ENCODE data around the gene PGBD2. TPM values are rescaled to one million over a fixed set of nuclear protein-coding genes. Genes with fewer than 3 reads are reported as not detected.
A peak's percentile ranks its signal among the peaks of the same experiment; 100 is the strongest.

Gene PGBD2
- total RNA-seq, 2 donors from 2014 or later, result 6.3 to 7.5 TPM

DNA sequence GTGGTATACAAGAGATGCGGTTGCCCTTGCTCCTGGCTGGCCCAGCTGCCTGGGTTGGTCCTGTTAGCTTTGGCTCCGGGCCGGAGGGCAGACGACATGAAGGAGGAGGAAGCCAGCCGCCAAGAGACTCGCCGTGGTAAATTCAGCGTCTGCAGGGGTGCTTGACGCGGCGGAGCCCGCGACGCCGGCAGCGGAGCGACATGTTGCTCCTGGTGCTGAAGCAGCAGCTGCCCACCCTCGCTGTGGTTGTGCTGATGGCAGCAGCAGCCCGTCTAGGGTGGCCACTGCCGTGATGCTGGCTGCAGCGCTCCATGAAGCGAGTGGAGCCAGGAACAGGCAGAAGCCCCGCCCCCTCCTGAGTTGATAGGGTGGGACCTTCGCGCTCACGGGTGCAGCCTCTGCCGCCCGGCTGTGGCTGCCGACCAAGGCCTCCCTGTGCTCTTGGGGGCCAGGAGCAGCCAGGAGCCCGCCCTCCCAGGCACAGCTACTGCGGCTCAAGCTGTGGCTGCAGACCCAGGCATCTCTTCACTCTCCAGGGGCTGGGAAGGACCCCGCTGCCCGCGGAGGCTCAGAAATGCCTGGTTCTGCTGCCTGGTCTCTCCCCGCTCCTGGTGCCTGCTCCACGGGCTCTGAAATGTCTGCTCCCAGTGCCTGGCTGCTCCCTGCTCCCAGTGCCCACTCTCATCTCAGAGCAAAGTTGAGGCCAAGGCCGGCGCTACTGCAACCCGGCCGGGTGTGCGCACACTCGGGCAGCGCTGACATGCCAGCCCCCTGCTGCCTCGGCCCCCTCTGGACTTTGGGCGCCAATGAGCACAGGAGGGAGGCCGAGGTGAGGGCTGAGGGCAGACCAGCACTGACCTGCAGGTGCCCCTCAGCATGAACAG, 42.8 kb upstream of the PGBD2 start:
- Histone ChIP-seq H3K36me3 (replicated peaks in 1 of 2; ENCODE audit: insufficient read depth in 1 of 2, low read depth in 2 of 2) (no peaks in the 10 kb centered on the region), H3K27ac (peak overlapping the region; percentile 37 to 81 (median 63)), H3K4me1 (peaks cover 24% of the 10 kb centered on the region), H3K4me3 (peak overlapping the region in 1 of 2 donors; percentile 17), H3K27me3 (no peaks in the 10 kb centered on the region), H3K9me3 (no peaks in the 10 kb centered on the region)
- TF ChIP-seq, protein P1, sequence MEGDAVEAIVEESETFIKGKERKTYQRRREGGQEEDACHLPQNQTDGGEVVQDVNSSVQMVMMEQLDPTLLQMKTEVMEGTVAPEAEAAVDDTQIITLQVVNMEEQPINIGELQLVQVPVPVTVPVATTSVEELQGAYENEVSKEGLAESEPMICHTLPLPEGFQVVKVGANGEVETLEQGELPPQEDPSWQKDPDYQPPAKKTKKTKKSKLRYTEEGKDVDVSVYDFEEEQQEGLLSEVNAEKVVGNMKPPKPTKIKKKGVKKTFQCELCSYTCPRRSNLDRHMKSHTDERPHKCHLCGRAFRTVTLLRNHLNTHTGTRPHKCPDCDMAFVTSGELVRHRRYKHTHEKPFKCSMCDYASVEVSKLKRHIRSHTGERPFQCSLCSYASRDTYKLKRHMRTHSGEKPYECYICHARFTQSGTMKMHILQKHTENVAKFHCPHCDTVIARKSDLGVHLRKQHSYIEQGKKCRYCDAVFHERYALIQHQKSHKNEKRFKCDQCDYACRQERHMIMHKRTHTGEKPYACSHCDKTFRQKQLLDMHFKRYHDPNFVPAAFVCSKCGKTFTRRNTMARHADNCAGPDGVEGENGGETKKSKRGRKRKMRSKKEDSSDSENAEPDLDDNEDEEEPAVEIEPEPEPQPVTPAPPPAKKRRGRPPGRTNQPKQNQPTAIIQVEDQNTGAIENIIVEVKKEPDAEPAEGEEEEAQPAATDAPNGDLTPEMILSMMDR (IDR thresholded peaks at IDR 0.05), result no peak
- peak; percentile 44 to 74 (median 68) for TF ChIP-seq POLR2A (IDR thresholded peaks at IDR 0.05)
- WGBS, 2 donors, result 9 to 10% methylated on average over 28 to 43 of the region's 46 CpGs
- ATAC-seq (peak; percentile 69), DNase-seq (peak; percentile 86 to 93 (median 90))
- intact Hi-C loops (cut with DNase I), result no loop called here

DNA sequence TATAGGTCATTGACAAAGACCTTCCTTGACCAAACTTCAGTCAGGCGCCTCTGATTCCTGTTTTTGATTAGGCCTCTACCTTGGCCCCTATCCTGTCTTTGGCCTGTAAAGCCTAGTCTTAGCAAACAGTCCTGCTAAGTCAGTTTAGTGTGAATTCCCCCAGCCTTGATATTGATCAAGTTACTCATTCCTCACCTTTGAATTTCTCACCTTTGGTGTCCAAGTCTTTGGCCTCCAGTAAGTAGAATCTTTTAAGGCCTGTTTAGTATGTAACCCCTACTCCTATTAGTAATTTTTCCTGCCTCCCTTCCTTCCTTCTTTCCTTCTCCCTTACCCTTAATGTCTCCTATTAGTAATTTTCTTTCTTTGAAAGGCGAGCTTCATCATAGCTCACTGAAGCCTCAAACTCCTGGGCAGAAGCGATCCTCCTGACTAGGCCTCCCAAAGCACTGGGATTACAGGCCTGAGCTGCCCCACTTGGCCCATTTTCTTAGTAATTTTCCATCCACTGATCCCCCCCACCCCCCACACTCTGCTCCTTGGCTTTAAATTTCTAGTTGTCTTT, 34.1 kb upstream of the PGBD2 start:
- WGBS, 2 donors, result 88 to 97% methylated on average over 3 of the region's 3 CpGs
- intact Hi-C loops (cut with DNase I), result no loop called here
- H3K36me3 ChIP-seq (replicated peaks in 1 of 2; ENCODE audit: insufficient read depth in 1 of 2, low read depth in 2 of 2), result no peaks in the 10 kb centered on the region
- H3K9me3 ChIP-seq, result no peaks in the 10 kb centered on the region
- peaks cover 11% of the 10 kb centered on the region for H3K4me1 ChIP-seq
- TF ChIP-seq, protein P1 (IDR thresholded peaks at IDR 0.05), result no peak
- no peak for TF ChIP-seq POLR2A (IDR thresholded peaks at IDR 0.05)
- no peak for DNase-seq
- no peaks in the 10 kb centered on the region for H3K27me3 ChIP-seq
- H3K27ac ChIP-seq, result peak overlapping the region in 2 of 4 donors; percentile 93 to 97
- no peak for ATAC-seq
- no peak overlapping the region for H3K4me3 ChIP-seq

DNA sequence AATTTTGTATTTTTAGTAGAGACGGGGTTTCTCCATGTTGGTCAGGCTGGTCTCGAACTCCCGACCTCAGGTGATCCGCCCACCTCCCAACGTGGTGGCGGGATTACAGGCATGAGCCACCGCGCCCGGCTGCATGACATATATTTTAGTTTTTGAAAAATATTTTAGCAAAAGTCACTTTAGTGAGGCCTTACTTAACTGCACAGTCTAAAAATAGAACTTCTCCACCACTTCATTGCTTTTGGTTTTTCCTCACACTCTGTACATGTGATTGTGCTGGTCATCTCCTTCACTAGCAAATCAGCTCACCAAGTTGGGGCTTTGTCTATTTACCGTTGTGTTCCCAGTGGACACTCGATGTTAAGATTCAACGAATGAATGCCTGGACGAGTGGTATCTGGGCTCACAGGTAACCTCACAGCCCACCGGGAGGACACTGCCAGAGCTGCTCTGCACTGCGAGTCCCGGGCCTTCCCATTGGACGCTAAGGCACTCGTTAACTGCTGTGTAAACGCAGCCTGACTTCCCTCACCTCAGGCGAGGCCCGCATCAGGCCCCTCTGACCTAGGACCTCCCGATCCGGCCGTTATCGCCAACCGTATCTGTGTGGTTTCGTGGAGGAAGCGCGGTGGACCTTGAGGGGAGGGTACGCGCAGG, 33.2 kb upstream of the PGBD2 start:
- Histone ChIP-seq H3K4me3 (peak overlapping the region; percentile 23 to 25), H3K27ac (peak overlapping the region; percentile 92 to 97 (median 94)), H3K9me3 (no peaks in the 10 kb centered on the region), H3K27me3 (no peaks in the 10 kb centered on the region), H3K4me1 (peaks cover 11% of the 10 kb centered on the region), H3K36me3 (replicated peaks in 1 of 2; ENCODE audit: insufficient read depth in 1 of 2, low read depth in 2 of 2) (no peaks in the 10 kb centered on the region)
- intact Hi-C loops (cut with DNase I), result no loop called here
- ATAC-seq (peak; percentile 54), DNase-seq (peak; percentile 55 to 73 (median 66))
- TF ChIP-seq, protein P1 (IDR thresholded peaks at IDR 0.05), result peak in 1 of 7 experiments; percentile 3
- TF ChIP-seq POLR2A (IDR thresholded peaks at IDR 0.05), result no peak
- 3% methylated on average over 22 to 31 of the region's 31 CpGs for WGBS, 2 donors

DNA sequence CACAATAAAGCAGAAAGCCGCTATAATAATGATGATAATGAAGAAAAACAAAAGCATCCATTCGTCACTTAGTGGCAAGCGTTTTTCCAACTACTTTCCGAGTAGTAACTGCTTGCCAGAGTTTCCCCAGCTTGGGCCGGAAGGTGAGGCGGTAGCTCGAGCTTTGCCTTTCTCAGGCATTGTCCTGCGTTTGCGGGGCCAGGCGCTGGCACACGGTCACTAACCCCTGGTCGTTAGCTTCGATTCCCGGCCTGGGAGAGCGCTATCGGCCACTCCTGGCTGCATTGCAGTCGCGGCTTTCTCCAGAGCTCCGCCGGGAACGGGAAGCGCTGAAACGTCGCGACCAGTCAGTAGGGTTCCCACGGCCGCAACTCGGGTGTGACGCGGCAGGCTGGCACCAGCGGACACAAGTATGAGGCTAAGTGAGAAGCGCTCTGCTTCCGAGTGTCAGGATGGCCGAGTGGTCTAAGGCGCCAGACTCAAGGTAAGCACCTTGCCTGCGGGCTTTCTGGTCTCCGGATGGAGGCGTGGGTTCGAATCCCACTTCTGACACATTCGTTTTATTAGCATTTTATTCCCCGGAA, 32.5 kb upstream of the PGBD2 start:
- Histone ChIP-seq H3K9me3 (no peaks in the 10 kb centered on the region), H3K27me3 (no peaks in the 10 kb centered on the region), H3K27ac (peak overlapping the region; percentile 92 to 97 (median 94)), H3K4me1 (peaks cover 11% of the 10 kb centered on the region), H3K36me3 (replicated peaks in 1 of 2; ENCODE audit: insufficient read depth in 1 of 2, low read depth in 2 of 2) (no peaks in the 10 kb centered on the region), H3K4me3 (peak overlapping the region; percentile 23 to 25)
- TF ChIP-seq, protein P1 (IDR thresholded peaks at IDR 0.05), result peak in 2 of 7 experiments; percentile 2 to 16
- peak; percentile 67 to 90 (median 86) for TF ChIP-seq POLR2A (IDR thresholded peaks at IDR 0.05)
- intact Hi-C loops (cut with DNase I), result no loop called here
- ATAC-seq (peak; percentile 91), DNase-seq (peak; percentile 95 to 96 (median 96))
- 0 to 1% methylated on average over 12 to 41 of the region's 41 CpGs for WGBS, 2 donors
